LHCN-M2 (cell line): ENCODE measurements around the gene ECHDC1. TPM values are rescaled to one million over a fixed set of nuclear protein-coding genes. Genes with fewer than 3 reads are reported as not detected.

ENCODE experiments used
- total RNA-seq: library from RNA; depleted of rRNA; stranded (reverse); fragments of >200 nt; gene quantifications from 2 replicates; pipeline ENCODE4 v1.2.3, GENCODE V29; 2014; rRNA removed

Gene ECHDC1
- total RNA-seq, 1 experiment from 2014 or later, result 91.6 TPM

Other genes starting within 250 kb of the ECHDC1 start
- not detected in 2 replicates for gene RSPO3, start 224.9 kb downstream of the ECHDC1 start, total RNA-seq
- 45.0 and 52.5 TPM in 2 replicates for gene RNF146, start 76.7 kb downstream of the ECHDC1 start, total RNA-seq
- gene KIAA0408, start 115.8 kb upstream of the ECHDC1 start, total RNA-seq, result 2.4 and 5.0 TPM in 2 replicates
- not detected in 2 replicates for gene C6orf58, start 233.6 kb upstream of the ECHDC1 start, total RNA-seq